Caco-2 (cell line): ENCODE data around the gene ZNF440. TPM values are rescaled to one million over a fixed set of nuclear protein-coding genes. Genes with fewer than 3 reads are reported as not detected.
"Not testable (repeated sequence)": the region's sequence is repeated elsewhere in the genome, so short reads cannot be mapped to it uniquely, and the experiment has no call there.

ENCODE experiments used
- BruUV-seq: library from RNA; stranded (reverse); fragments of 400-500 nt; replicated peaks from 2 replicates; lab custom pipeline; 2021; lab: Mats Ljungman, UMichigan
- CTCF ChIA-PET: fragments of 300-600 bp; sonication (Branson Sonifier 250); formaldehyde crosslinking; loops from one replicate; lab custom pipeline; 2022; ENCODE audit warnings: antibody characterized with exemption; lab: Charles Lee
- POLR2A ChIA-PET: fragments of 300-600 bp; sonication (Branson Sonifier 250); formaldehyde crosslinking; loops from one replicate; lab custom pipeline; 2022; ENCODE audit warnings: antibody characterized with exemption; lab: Charles Lee
- DNase-seq, 2 experiments: peaks; one replicate each; pipeline versions ENCODE4 v3.0.0 to v3.0.0-alpha.2; 2020 to 2022
- H3K27me3 ChIP-seq: replicated peaks from 2 replicates; pipeline ENCODE4 v1.6.0; 2011; ENCODE audit warnings: low read length; ENCODE audit not compliant: control insufficient read depth, insufficient read depth
- H3K36me3 ChIP-seq: 2 replicates; pipeline ENCODE4 v1.5.1; 2011; ENCODE audit warnings: low read length; ENCODE audit not compliant: control insufficient read depth, insufficient read depth
- H3K4me1 ChIP-seq: fragments of 250-450 bp; sonication (Bioruptor Pico); 2 replicates; pipeline ENCODE4 v1.5.1; 2020; ENCODE audit warnings: mild to moderate bottlenecking
- H3K4me3 ChIP-seq: 2 replicates; pipeline ENCODE4 v1.5.1; 2011; ENCODE audit warnings: low read depth, mild to moderate bottlenecking, control low read depth, low read length
- H3K9me3 ChIP-seq: fragments of 250-450 bp; sonication (Bioruptor Pico); 2 replicates; pipeline ENCODE4 v1.5.1; 2020; ENCODE audit warnings: mild to moderate bottlenecking, moderate library complexity
- H3K27ac Mint-ChIP-seq: one replicate; pipeline ENCODE4 v1.8.0; 2022; ENCODE audit warnings: mixed read lengths; ENCODE audit not compliant: unreplicated experiment
- H3K27me3 Mint-ChIP-seq: one replicate; pipeline ENCODE4 v1.8.0; 2022; ENCODE audit warnings: mixed read lengths; ENCODE audit not compliant: insufficient read depth, unreplicated experiment
- H3K36me3 Mint-ChIP-seq: one replicate; pipeline ENCODE4 v1.8.0; 2022; ENCODE audit warnings: mild to moderate bottlenecking, mixed read lengths; ENCODE audit not compliant: insufficient read depth, unreplicated experiment
- H3K4me1 Mint-ChIP-seq: one replicate; pipeline ENCODE4 v1.8.0; 2022; ENCODE audit warnings: low read depth, mixed read lengths; ENCODE audit not compliant: unreplicated experiment
- H3K4me3 Mint-ChIP-seq: one replicate; pipeline ENCODE4 v1.8.0; 2022; ENCODE audit warnings: mild to moderate bottlenecking, moderate library complexity, mixed read lengths; ENCODE audit not compliant: unreplicated experiment
- H3K9me3 Mint-ChIP-seq: one replicate; pipeline ENCODE4 v1.8.0; 2022; ENCODE audit warnings: mixed read lengths; ENCODE audit not compliant: unreplicated experiment
- intact Hi-C: fragments of 100-400 bp; cut with micrococcal nuclease; formaldehyde crosslinking; loops from one replicate; pipeline ENCODE4 v1.10.0; 2022; ENCODE audit not compliant: unreplicated experiment
- total RNA-seq: library from RNA; stranded (reverse); gene quantifications from 2 replicates; pipeline ENCODE4 v1.2.3, GENCODE V29; 2022
- TF ChIP-seq, protein P1 (sequence below), 2 experiments: fragments of 200-600 bp in 1 of 2; IDR thresholded peaks; 1 replicate in 1 of 2; 2 replicates in 1 of 2; pipeline versions ENCODE4 v1.5.1 to v1.8.0; 2011 to 2022; ENCODE audit warnings: antibody characterized with exemption in 1 of 2, control low read depth in 1 of 2, inconsistent platforms in 1 of 2, low read depth in 1 of 2, low read length in 1 of 2, mild to moderate bottlenecking in 1 of 2, moderate library complexity in 1 of 2; ENCODE audit not compliant: insufficient read depth in 1 of 2, severe bottlenecking in 1 of 2, unreplicated experiment in 1 of 2

The ZNF440 gene
- total RNA-seq, 1 experiment from 2014 or later, result 13.4 TPM

DNA sequence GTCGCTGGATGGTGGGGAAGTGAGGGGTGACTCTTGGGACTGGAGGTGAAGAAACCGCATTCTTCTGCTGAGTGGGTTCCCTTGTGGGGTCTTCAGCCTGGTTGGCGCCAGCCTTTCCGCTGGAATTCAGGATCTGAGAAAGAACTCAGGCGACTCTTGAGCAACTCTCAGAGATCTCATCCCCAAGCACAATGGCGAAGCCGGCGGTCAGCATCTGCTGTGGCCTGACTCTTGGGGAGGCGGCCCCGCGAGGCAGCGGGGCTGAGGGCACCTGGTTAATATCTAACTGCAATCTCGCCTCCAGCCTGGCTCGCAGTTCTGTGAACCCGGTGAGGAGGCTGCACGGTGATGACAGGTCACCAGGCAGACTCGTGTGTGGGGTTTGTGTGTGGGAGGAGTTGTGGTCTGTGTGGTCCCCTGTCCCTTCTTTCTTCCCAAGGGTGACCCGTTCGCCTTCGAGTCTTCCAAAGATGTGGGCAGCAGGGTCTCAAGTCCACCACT, 46.4 kb upstream of the ZNF440 start:
- Mint-ChIP-seq H3K27ac (peak overlapping the region; percentile 97), H3K9me3 (peaks cover 22% of the 10 kb centered on the region), H3K27me3 (no peaks in the 10 kb centered on the region), H3K36me3 (peaks cover 13% of the 10 kb centered on the region), H3K4me1 (peaks cover 5% of the 10 kb centered on the region), H3K4me3 (peak overlapping the region; percentile 93)
- ChIA-PET POLR2A (interaction anchor here (1.2 kb wide), 1 partner anchor 28 kb away, joined by 9 read pairs; no protein-coding TSS in a partner anchor), CTCF (interaction anchor here (1.8 kb wide), 1 partner anchor 30 kb away, joined by 7 read pairs; no protein-coding TSS in a partner anchor)
- peaks cover 5% of the 10 kb centered on the region; the same call in 1 of the 2 replicates for H3K9me3 ChIP-seq
- no peaks in the 10 kb centered on the region for H3K27me3 ChIP-seq
- peak; percentile 73 to 74 for DNase-seq
- BruUV-seq, result no TSS peak
- TF ChIP-seq, protein P1, sequence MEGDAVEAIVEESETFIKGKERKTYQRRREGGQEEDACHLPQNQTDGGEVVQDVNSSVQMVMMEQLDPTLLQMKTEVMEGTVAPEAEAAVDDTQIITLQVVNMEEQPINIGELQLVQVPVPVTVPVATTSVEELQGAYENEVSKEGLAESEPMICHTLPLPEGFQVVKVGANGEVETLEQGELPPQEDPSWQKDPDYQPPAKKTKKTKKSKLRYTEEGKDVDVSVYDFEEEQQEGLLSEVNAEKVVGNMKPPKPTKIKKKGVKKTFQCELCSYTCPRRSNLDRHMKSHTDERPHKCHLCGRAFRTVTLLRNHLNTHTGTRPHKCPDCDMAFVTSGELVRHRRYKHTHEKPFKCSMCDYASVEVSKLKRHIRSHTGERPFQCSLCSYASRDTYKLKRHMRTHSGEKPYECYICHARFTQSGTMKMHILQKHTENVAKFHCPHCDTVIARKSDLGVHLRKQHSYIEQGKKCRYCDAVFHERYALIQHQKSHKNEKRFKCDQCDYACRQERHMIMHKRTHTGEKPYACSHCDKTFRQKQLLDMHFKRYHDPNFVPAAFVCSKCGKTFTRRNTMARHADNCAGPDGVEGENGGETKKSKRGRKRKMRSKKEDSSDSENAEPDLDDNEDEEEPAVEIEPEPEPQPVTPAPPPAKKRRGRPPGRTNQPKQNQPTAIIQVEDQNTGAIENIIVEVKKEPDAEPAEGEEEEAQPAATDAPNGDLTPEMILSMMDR (IDR thresholded peaks at IDR 0.05; ENCODE audit: insufficient read depth in 1 of 2, low read depth in 1 of 2, low read length in 1 of 2, severe bottlenecking in 1 of 2, unreplicated experiment in 1 of 2), result no peak
- peak overlapping the region; percentile 72 for H3K4me3 ChIP-seq
- no peaks in the 10 kb centered on the region for H3K36me3 ChIP-seq
- peaks cover 11% of the 10 kb centered on the region for H3K4me1 ChIP-seq
- intact Hi-C loops, result loop anchor here (1.0 to 2.0 kb wide), 2 partner anchors 28 to 73 kb away; no protein-coding TSS in a partner anchor

DNA sequence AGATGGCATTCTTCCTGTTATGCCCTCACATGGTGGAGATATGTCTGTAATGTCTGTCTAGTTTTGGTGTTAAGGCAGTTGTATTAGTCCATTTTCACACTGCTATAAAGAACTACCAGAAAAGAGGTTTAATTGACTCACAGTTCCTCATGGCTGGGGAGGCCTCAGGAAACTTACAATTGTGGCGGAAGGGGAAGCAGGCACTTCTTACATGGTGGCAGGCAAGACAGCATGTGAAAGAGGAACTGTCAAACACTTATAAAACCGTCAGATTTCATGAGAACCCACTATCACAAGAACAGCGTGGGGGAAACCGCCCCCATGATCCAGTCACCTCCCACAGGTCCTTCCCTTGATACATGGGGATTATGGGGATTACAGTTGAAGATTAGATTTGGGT, 44.1 kb upstream of the ZNF440 start:
- peaks cover 5% of the 10 kb centered on the region for H3K4me1 Mint-ChIP-seq
- peaks cover 11% of the 10 kb centered on the region for H3K4me1 ChIP-seq
- intact Hi-C loops, result no loop called here
- DNase-seq, result no peak
- ChIA-PET CTCF (no interaction called here), POLR2A (no interaction called here)
- BruUV-seq, result no TSS peak
- TF ChIP-seq, protein P1 (IDR thresholded peaks at IDR 0.05; ENCODE audit: insufficient read depth in 1 of 2, low read depth in 1 of 2, low read length in 1 of 2, severe bottlenecking in 1 of 2, unreplicated experiment in 1 of 2), result no peak
- H3K27ac Mint-ChIP-seq, result no peak overlapping the region
- peaks cover 10% of the 10 kb centered on the region for H3K9me3 ChIP-seq
- no peak overlapping the region for H3K4me3 ChIP-seq
- H3K27me3 ChIP-seq, result no peaks in the 10 kb centered on the region
- H3K4me3 Mint-ChIP-seq, result no peak overlapping the region
- no peaks in the 10 kb centered on the region for H3K27me3 Mint-ChIP-seq
- H3K36me3 Mint-ChIP-seq, result peaks cover 13% of the 10 kb centered on the region
- no peaks in the 10 kb centered on the region for H3K36me3 ChIP-seq
- H3K9me3 Mint-ChIP-seq, result peaks cover 26% of the 10 kb centered on the region

DNA sequence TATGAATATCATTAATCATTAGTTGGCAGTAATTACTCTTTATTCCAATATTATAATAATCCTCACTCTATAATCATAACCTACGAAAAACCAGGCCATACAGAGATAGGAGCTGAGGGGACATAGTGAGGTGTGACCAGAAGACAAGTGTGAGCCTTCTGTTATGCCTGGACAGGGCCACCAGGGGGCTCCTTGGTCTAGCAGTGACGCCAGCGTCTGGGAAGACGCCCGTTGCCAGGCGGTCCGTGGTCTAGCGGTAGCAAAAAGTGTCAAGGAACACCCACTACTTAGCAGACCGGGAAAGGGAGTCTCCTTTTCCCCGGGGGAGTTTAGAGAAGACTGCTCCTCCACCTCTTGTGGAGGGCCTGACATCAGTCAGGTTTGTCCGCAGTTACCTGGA, 42.6 kb upstream of the ZNF440 start:
- H3K27me3 Mint-ChIP-seq, H3K4me1 Mint-ChIP-seq, H3K4me3 ChIP-seq, POLR2A ChIA-PET, CTCF ChIA-PET, H3K4me1 ChIP-seq, H3K27me3 ChIP-seq, BruUV-seq, intact Hi-C loops, H3K36me3 ChIP-seq, H3K27ac Mint-ChIP-seq, H3K4me3 Mint-ChIP-seq: not testable (repeated sequence)
- Mint-ChIP-seq H3K36me3 (peaks cover 11% of the 10 kb centered on the region), H3K9me3 (peaks cover 26% of the 10 kb centered on the region)
- peaks cover 10% of the 10 kb centered on the region for H3K9me3 ChIP-seq
- peak in 1 of 2 experiments; percentile 6 for DNase-seq

DNA sequence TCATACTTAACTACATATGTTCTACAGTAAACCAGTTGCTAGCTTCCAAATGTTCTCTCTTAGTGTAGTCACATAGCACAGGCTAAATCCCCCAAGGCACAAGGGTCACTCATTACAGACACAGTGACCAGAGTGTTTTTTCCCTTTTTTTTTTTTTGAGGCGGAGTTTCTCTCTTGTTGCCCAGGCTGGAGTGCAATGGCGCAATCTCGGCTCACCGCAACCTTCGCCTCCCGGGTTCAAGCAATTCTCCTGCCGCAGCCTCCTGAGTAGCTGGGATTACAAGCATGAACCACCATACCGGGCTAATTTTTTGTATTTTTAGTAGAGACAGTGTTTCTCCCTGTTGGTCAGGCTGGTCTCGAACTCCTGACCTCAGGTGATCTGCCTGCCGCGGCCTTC, 37.4 kb upstream of the ZNF440 start:
- H3K27ac Mint-ChIP-seq, H3K4me3 ChIP-seq, H3K4me1 Mint-ChIP-seq, H3K4me1 ChIP-seq, POLR2A ChIA-PET, H3K36me3 ChIP-seq, CTCF ChIA-PET, BruUV-seq, intact Hi-C loops, H3K27me3 ChIP-seq, H3K4me3 Mint-ChIP-seq, DNase-seq, H3K27me3 Mint-ChIP-seq: not testable (repeated sequence)
- peaks cover 20% of the 10 kb centered on the region for H3K9me3 ChIP-seq
- Mint-ChIP-seq H3K36me3 (peaks cover 30% of the 10 kb centered on the region), H3K9me3 (peaks cover 38% of the 10 kb centered on the region)
